Muscle of arm (tissue), 12 donors: ENCODE measurements around the gene ABHD14A. TPM values are rescaled to one million over a fixed set of nuclear protein-coding genes. Genes with fewer than 3 reads are reported as not detected.
"Not testable (repeated sequence)": the region's sequence is repeated elsewhere in the genome, so short reads cannot be mapped to it uniquely, and the experiment has no call there.

Experiments
- DNase-seq: peaks from one replicate; pipeline ENCODE4 v3.0.0-alpha.2; 2013
- polyA plus RNA-seq, 12 donors: library from polyadenylated mRNA; unstranded; fragments of 120-200 nt; gene quantifications; one replicate each; pipeline ENCODE4 v1.2.1, GENCODE V29; 2013; ENCODE audit not compliant: insufficient read length in 12 of 12

ABHD14A gene
- polyA plus RNA-seq, 12 donors: 8.4 to 22.2 (median 11.0) TPM; not detected in 1

- not testable (repeated sequence) for DNase-seq
Measured at GRCh38 chr3:51990501-51990971, 15.7 kb downstream of the ABHD14A start.

GRCh38 chr3:51992017-51992682 lies 17.3 kb downstream of the ABHD14A start:
- DNase-seq: no peak

GRCh38 chr3:51993657-51994056 lies 18.8 kb downstream of the ABHD14A start:
- DNase-seq: not testable (repeated sequence)

DNA sequence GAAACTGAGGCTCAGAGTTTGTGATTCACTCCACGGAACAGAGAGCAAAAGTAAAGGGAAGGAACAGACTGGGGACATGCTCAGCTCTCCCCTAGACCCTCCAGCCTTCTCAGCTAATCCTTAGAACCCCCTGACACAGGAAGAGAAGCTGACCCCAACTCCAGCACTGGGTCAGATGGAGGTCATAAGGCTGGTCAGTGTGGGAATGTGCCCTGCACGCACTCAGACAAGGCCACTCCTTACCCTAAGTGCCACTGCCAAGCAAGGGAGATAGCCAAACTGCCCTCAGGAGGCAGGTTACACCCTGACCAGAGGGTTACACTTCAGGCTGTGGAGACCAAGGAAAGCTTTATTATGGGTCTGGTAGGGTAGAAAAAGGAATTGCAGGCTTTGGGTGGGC lies 19.7 kb downstream of the ABHD14A start:
- DNase-seq: no peak

DNA sequence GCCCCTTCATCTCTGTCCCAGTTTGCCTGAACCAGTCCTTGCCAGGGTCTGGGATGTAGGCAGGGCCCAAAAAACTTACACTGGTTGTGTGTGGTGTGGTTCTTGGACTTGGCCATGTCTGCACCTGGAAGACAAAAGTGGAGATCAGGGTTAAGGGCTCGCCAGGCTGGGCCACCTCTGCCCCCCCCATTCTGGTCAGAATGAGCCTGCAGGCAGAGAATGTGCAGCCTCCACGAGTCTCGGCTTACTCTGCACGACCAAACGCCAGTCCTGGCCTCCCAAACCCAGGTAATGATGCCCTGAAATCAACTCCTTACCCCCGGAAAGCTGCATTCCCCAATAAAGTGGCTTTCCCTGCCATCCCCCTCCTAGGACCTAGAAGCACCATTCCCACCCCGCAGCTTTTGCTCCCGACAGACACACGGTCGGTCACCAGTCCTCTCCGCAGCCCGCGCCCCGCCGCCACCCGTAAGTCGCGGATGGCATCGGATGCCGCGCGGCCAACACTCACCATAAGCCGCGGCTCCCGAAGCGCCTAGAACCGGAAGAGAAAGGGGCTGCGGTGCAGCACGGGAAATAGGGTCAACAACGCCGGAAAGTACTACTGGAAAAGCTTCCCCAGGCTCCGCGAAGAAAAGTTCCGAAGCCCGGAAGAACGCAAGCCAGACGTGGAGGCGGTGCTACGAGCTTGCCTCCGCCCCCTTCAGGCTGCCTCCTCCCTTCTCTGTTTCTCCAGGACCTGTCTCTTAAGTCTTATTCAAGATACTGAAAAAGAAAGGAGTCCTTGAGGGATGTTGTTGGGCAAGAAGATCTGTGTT lies 20.7 kb downstream of the ABHD14A start, which contains the start of gene RPL29:
Gene RPL29 (minus strand): TSS at position 550 of the 818 bp plus-strand sequence. CDS start 434 bp downstream, at position 116.
- DNase-seq: peak; percentile 97

DNA sequence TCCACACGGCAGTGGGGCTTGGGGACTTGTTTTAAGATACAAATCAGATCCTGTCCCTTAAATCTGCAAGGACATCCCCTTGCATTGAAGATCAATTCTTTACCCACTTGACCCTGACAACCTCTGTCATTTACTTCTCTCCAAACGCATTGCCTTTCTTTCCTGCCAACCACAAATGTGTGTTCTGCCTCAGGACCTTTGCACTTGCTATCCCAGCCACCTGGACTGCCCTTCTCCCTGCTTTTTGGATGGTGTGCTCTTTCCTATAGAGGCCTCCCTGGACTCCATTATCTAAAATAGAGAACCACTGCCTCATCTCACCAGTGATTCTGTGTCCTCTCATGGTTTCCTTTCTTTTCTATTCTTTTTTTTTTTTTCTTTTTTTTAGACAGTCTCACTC lies 22.3 kb downstream of the ABHD14A start:
- no peak for DNase-seq

DNA sequence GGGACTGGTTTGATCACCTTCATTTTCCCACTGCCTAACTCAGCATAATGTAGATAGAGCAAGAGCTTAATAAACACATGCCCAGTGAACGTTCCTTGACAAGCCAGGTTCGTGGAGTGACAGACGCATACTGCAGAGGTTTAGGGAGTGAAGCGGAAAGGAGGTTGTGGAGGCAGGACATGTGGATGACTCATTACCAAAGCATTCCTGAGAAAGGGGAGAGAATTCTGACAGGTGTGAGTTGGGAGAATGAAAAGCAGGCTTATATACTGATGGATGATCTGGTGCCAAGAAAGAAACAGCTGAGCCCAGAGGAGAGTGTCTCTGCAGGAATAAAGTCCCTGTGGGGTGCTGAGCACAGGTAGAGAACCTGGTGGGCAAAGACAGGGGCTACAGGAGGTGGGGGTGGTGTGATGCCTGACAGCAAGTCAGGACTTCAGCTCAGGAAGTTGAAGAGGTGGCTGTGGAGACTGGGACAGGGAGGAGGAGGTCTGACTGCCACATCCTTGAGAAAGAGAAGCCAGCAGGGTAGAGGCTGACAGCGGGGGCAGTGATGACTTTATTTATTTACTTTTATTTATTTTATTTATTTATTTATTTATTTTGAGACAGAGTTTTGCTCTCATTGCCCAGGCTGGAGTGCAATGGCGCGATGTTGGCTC lies 23.2 kb downstream of the ABHD14A start:
- DNase-seq: no peak

DNA sequence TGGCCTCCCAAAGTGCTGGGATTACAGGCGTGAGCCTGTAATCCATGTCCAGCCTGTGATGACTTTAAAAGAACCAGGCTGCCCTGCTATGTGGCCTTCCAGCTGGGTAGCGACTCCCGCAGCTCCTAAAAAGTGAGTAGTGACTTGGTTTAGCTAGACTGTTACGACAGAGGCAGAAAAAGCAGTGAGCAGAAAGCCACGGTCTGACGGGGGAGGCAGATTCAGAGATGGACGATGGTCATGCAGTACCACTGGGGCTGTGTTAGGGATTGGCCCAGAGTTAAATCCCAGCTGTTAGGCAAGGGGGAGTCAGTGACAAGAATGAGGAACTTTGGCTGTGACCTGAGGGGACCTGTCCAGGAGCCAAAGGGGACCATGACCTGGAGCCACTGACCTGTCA lies 23.9 kb downstream of the ABHD14A start:
- DNase-seq: no peak

- DNase-seq: no peak
Measured at GRCh38 chr3:51999846-52000245, 25.0 kb downstream of the ABHD14A start.

GRCh38 chr3:52001443-52001974 lies 26.6 kb downstream of the ABHD14A start:
- peak; percentile 66 for DNase-seq

- DNase-seq: no peak
Measured at GRCh38 chr3:52002748-52003147, 27.9 kb downstream of the ABHD14A start.

- peak; percentile 65 for DNase-seq
Measured at GRCh38 chr3:52004163-52004787, 29.4 kb downstream of the ABHD14A start.

- no peak for DNase-seq
Measured at GRCh38 chr3:52004906-52005395, 30.1 kb downstream of the ABHD14A start.

- DNase-seq: peak; percentile 56
Measured at GRCh38 chr3:52005571-52005986, 30.7 kb downstream of the ABHD14A start.

GRCh38 chr3:52006017-52006819 lies 31.4 kb downstream of the ABHD14A start:
- DNase-seq: no peak

DNA sequence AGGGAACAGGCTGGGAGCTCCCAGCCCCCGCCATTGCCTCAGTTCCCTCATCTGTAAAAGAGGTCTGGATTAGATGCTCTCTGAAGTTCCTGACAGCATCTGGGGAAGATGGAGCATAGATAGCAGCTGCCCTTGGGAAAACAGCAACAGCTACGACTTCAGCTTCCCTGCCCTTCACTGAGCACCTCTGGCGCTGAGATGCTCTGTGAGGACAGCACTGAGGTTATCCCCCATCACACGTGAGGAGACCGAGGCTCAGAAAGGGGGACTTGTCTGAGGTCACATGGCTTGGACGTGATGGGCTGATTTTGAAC lies 31.9 kb downstream of the ABHD14A start:
- DNase-seq: no peak

- DNase-seq: no peak
Measured at GRCh38 chr3:52007291-52007690, 32.4 kb downstream of the ABHD14A start.

- DNase-seq: no peak
Measured at GRCh38 chr3:52010431-52010830, 35.6 kb downstream of the ABHD14A start.

DNA sequence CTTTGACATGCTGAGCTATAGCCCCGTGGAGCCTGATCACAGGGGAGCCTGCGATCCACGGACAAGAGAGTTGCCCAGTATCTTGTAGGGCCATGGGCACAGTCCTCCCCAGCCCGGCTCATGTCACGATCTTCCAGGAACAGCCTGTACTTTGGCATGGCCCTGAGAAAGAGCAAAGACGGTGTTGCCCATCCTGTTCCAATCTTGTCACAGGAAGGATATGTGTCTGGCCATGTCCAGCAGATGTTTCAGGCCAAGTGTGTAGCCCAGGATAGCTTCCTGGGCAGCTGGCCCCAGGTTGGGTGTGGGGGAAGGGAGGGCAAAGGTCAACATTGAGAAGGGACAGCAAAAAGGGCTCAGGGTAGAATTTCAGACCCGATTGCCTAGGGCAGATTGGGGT lies 37.8 kb downstream of the ABHD14A start:
- DNase-seq: no peak

DNA sequence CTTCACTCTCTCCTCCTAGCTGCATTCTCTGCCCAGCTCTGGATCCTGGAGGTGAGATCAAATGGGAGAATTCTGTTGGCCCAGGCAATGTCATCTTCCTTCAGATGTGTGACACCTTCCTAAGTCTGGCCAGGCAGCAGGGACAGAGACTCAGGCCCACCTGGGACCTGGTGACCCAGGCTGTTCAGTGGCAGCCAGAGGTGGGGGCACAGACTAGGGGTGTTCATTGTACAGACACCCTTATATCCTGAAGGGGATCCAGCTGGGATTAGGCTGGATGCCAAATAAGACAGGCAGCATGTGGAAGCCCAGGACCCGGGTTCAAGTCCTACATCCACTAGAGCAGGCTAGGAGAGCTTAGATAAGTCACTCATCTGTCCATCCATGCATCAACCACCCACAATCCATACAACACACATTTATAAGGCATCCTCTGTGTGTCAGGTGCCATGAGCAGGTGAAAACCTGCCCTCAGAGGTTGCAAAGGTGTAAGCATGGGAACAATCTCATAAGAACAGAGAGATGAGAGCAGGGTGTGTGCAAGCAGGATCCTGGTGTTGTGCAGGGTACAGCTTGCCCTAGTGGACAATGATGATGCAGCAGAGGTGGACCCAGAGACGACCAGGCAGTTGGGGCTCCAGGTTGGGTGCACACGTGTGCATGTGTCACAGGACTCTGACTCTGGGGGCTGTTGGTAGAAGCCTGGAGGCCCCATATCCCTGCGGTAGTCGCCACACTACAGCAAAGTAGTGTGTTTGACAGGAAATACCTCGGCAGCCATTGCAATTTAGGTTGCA lies 39.1 kb downstream of the ABHD14A start:
- no peak for DNase-seq
